ENCODE data around the gene VEZT. TPM values are rescaled to one million over a fixed set of nuclear protein-coding genes. Genes with fewer than 3 reads are reported as not detected.
A peak's percentile ranks its signal among the peaks of the same experiment; 100 is the strongest.

VEZT gene
- total RNA-seq, 4 donors from 2014 or later, result 55.2 to 130 (median 85.5) TPM

- in situ Hi-C loops (cut with MboI; ENCODE audit: low pct_ligation_motif_present in 1 of 4, low pct_unique_long_range_greater_than_20kb in 1 of 4, low sequenced_read_pairs in 3 of 4), result no loop called here
- no peak overlapping the region for H3K4me3 ChIP-seq
These were observed 13.3 kb upstream of the VEZT start for GRCh38 chr12:95204141-95204866.

GRCh38 chr12:95205016-95205624 is 12.5 kb upstream of the VEZT start:
- H3K36me3 ChIP-seq, result no peaks in the 10 kb centered on the region
- H3K27me3 ChIP-seq, result no peaks in the 10 kb centered on the region
- TF ChIP-seq CTCF (IDR thresholded peaks at IDR 0.05) (no peak), POLR2A (IDR thresholded peaks at IDR 0.05) (no peak), POLR2AphosphoS5 (IDR thresholded peaks at IDR 0.05) (no peak), EP300 (IDR thresholded peaks at IDR 0.05; ENCODE audit: low read depth) (no peak)
- DNase-seq, result no peak
- peaks cover 21 to 67% (median 40%) of the 10 kb centered on the region in 4 donors for H3K4me1 ChIP-seq
- 99 to 100% methylated on average over 2 of the region's 2 CpGs for WGBS, 2 donors (ENCODE audit: low coverage in 1 of 2)
- H3K4me3 ChIP-seq, result no peak overlapping the region
- in situ Hi-C loops (cut with MboI; ENCODE audit: low pct_ligation_motif_present in 1 of 4, low pct_unique_long_range_greater_than_20kb in 1 of 4, low sequenced_read_pairs in 3 of 4) (no loop called here), intact Hi-C loops (cut with DNase I; ENCODE audit: low total_unique reads) (no loop called here)
- no peaks in the 10 kb centered on the region for H3K9me3 ChIP-seq
- peak overlapping the region; percentile 62 to 78 (median 75) for H3K27ac ChIP-seq

More at GRCh38 chr12:95204141-95204866, 13.3 kb upstream of the VEZT start:
- intact Hi-C loops (cut with DNase I; ENCODE audit: low total_unique reads), result no loop called here
- Histone ChIP-seq H3K9me3 (no peaks in the 10 kb centered on the region), H3K36me3 (no peaks in the 10 kb centered on the region), H3K27me3 (no peaks in the 10 kb centered on the region), H3K27ac (peak overlapping the region; percentile 62 to 78 (median 75)), H3K4me1 (peaks cover 27 to 75% (median 43%) of the 10 kb centered on the region in 4 donors)
- no peak for TF ChIP-seq POLR2AphosphoS5 (IDR thresholded peaks at IDR 0.05)
- no peak for TF ChIP-seq EP300 (IDR thresholded peaks at IDR 0.05; ENCODE audit: low read depth)
- peak; percentile 55 for DNase-seq
- WGBS, 2 donors (ENCODE audit: low coverage in 1 of 2), result 64 to 69% methylated on average over 10 to 11 of the region's 11 CpGs

- no peak overlapping the region for H3K4me3 ChIP-seq
- TF ChIP-seq CTCF (IDR thresholded peaks at IDR 0.05) (no peak), POLR2A (IDR thresholded peaks at IDR 0.05) (no peak), POLR2AphosphoS5 (IDR thresholded peaks at IDR 0.05) (no peak), EP300 (IDR thresholded peaks at IDR 0.05; ENCODE audit: low read depth) (no peak)
- in situ Hi-C loops (cut with MboI; ENCODE audit: low pct_ligation_motif_present in 1 of 4, low pct_unique_long_range_greater_than_20kb in 1 of 4, low sequenced_read_pairs in 3 of 4), result no loop called here
These were observed 11.9 kb upstream of the VEZT start for GRCh38 chr12:95205685-95206084.

GRCh38 chr12:95206916-95207315 is 10.7 kb upstream of the VEZT start:
- peak overlapping the region in 3 of 4 donors; percentile 74 to 78 (median 76) for H3K27ac ChIP-seq
- DNase-seq, result no peak
- intact Hi-C loops (cut with DNase I; ENCODE audit: low total_unique reads), result no loop called here
- H3K36me3 ChIP-seq, result no peaks in the 10 kb centered on the region
- no peak overlapping the region for H3K4me3 ChIP-seq
- peaks cover 17 to 51% (median 34%) of the 10 kb centered on the region in 4 donors for H3K4me1 ChIP-seq
- H3K27me3 ChIP-seq, result no peaks in the 10 kb centered on the region
- 92% methylated on average over 6 to 8 of the region's 8 CpGs for WGBS, 2 donors (ENCODE audit: low coverage in 1 of 2)
- H3K9me3 ChIP-seq, result no peaks in the 10 kb centered on the region
- TF ChIP-seq CTCF (IDR thresholded peaks at IDR 0.05), result no peak
- no peak for TF ChIP-seq POLR2AphosphoS5 (IDR thresholded peaks at IDR 0.05)
- no peak for TF ChIP-seq POLR2A (IDR thresholded peaks at IDR 0.05)
- TF ChIP-seq EP300 (IDR thresholded peaks at IDR 0.05; ENCODE audit: low read depth), result no peak
- in situ Hi-C loops (cut with MboI; ENCODE audit: low pct_ligation_motif_present in 1 of 4, low pct_unique_long_range_greater_than_20kb in 1 of 4, low sequenced_read_pairs in 3 of 4), result no loop called here

More at GRCh38 chr12:95205685-95206084, 11.9 kb upstream of the VEZT start:
- no peaks in the 10 kb centered on the region for H3K9me3 ChIP-seq
- H3K36me3 ChIP-seq, result no peaks in the 10 kb centered on the region
- intact Hi-C loops (cut with DNase I; ENCODE audit: low total_unique reads), result no loop called here
- no peaks in the 10 kb centered on the region for H3K27me3 ChIP-seq
- H3K4me1 ChIP-seq, result peaks cover 17 to 61% (median 38%) of the 10 kb centered on the region in 4 donors
- no peak for DNase-seq
- WGBS, 2 donors (ENCODE audit: low coverage in 1 of 2), result 60% methylated on average over 4 of the region's 4 CpGs; no CpG with 5 or more reads in 1 of the 2 donors
- peak overlapping the region; percentile 62 to 78 (median 75) for H3K27ac ChIP-seq

Data from transverse colon (tissue), 4 donors.